ENCODE data around the gene KLK8. TPM values are rescaled to one million over a fixed set of nuclear protein-coding genes. Genes with fewer than 3 reads are reported as not detected.
"Not testable (repeated sequence)": the region's sequence is repeated elsewhere in the genome, so short reads cannot be mapped to it uniquely, and the experiment has no call there.

The KLK8 gene
- total RNA-seq, 1 donor from 2014 or later = not detected

- DNase-seq (ENCODE audit: missing footprints) (no peak), ATAC-seq (no peak)
- intact Hi-C loops (cut with DNase I) = no loop called here
Observed at GRCh38 chr19:51000426-51000825, 978 bp downstream of the KLK8 start.

- ATAC-seq = no peak
- no peak for DNase-seq (ENCODE audit: missing footprints)
- intact Hi-C loops (cut with DNase I) = no loop called here
Observed at GRCh38 chr19:50998686-50999085, 2.7 kb downstream of the KLK8 start.

DNA sequence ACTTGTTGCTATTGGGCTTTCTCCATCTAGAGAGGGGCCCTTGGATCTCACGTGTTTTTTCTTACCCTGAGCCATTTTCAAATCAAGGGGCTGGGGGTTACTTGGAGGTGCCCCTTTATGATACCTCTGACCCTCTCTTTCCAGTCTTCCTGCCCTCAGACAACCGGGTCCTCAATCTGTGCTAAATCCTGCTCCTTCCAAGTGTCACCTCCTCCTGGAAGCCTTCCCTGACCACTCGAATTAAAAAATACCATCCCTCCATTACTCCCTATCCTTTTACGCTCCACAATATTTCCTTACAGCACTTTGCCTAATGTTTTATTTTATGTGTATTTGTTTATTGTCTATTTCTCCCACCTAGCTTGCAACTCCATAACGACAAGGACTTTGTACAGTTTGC, 3.3 kb downstream of the KLK8 start:
- DNase-seq (ENCODE audit: missing footprints) (no peak), ATAC-seq (no peak)
- intact Hi-C loops (cut with DNase I) = no loop called here

GRCh38 chr19:50994129-50994528, 7.3 kb downstream of the KLK8 start:
- DNase-seq (ENCODE audit: missing footprints) = no peak
- intact Hi-C loops (cut with DNase I) = no loop called here
- ATAC-seq = no peak

GRCh38 chr19:50992666-50993035, 8.8 kb downstream of the KLK8 start:
- intact Hi-C loops (cut with DNase I) = no loop called here
- ATAC-seq = no peak

DNA sequence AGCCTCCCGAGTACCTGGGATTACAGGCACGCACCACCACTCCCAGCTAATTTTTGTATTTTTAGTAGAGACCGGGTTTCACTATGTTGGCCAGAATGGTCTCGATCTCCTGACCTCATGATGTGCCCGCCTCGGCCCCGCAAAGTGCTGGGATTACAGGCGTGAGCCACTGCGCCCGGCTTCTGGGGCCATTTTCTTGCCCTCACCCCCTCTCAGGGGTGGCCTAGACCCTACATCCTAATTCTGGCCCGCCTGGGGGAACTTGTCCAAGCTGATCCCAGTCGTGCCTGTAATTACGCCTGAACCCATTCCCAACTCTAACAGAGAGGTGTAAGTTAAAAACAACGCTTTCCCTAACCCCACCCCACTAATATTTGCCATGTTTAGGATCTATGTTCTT, 17.0 kb downstream of the KLK8 start:
- ATAC-seq; intact Hi-C loops (cut with DNase I); DNase-seq (ENCODE audit: missing footprints): not testable (repeated sequence)

More at GRCh38 chr19:50992666-50993035, 8.8 kb downstream of the KLK8 start:
- DNase-seq (ENCODE audit: missing footprints) = no peak

DNA sequence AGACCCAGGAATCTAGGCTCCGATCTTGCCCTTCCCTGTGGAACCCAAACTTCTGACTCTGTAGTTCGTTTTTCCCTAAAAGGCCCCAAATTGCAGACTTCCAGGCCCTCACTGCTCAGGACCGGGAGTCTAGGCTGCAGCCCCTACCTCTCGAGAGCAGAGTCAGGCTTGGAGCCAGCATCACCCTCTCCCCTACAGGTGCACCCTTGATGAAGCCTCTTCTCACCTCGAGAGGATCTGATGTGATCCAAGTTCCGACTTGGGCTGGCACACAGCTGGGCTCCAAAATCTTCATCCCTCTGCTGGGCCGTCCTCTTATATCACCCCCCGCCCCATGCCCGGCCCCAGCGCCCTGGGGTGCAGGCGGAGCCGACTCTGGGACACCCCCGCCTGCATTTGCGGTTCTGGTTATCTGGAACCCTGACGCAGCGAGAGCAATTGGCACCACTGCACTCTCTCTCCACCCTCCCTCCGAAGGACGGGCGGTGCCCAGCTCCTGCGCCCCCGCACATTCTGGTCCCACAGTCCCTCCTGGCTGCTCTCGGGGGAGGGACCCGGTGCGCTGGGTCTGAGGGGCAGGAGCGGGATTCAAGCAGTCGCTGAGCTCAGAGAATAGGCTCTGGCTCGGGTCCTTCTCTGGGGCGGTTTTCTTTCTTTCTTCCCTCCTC, 17.6 kb downstream of the KLK8 start, which contains the start of gene KLK7:
Gene KLK7 (minus strand): TSS at position 293 of the 668 bp plus-strand sequence. CDS start 1,518 bp downstream, outside the sequence.
- intact Hi-C loops (cut with DNase I) = no loop called here
- no peak for ATAC-seq
- DNase-seq (ENCODE audit: missing footprints) = no peak

DNA sequence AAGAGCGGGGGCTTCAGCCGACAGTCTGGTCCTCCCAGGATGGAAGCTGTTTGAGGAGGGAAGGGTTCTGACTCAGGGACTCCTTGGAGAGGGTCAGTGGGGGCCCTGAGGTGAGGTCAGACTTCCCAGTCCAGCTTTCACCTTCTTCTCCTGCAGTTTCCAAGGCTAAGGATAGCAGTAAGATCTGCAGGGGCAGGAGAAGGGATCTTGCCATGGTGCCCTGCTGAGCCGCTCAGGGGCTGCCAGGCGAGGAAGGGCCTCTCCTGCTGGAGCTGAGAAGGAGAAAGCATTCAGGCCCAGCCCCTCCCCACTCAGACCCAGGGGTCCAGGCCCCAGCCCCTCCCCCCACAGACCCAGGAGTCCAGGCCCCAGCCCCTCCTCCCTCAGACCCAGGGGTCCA, 19.2 kb downstream of the KLK8 start:
- no peak for DNase-seq (ENCODE audit: missing footprints)
- intact Hi-C loops (cut with DNase I) = no loop called here
- ATAC-seq = no peak

DNA sequence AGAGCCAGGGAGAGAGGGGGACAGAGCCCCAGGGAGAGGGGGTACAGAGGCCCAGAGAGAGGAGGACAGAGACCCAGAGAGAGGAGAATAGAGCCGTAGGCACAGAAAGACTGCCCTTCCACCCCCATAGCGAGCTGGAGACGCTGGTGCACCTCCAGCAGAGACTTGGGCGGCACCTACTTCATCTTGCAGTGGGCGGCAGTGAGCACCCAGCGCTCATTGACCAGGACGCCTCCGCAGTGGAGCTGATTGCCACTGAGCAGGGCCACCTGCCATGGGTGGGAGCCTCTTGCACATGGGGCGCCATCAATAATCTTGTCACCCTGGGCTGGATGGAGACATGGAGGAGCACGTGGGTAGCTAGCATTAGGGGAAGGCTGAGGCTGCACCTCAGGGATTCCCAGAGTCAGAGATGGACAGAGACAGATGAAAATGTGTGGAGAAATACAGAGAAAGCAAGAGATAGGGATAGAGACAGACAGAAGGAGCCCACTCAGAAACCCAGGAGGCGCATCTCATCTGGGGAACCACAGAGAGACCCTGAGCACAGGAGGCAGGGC, 19.7 kb downstream of the KLK8 start:
- DNase-seq (ENCODE audit: missing footprints) (no peak), ATAC-seq (no peak)
- intact Hi-C loops (cut with DNase I) = no loop called here

GRCh38 chr19:50980208-50980607, 21.2 kb downstream of the KLK8 start:
- intact Hi-C loops (cut with DNase I) = no loop called here
- DNase-seq (ENCODE audit: missing footprints) = no peak
- ATAC-seq = no peak

- no peak for ATAC-seq
- no peak for DNase-seq (ENCODE audit: missing footprints)
- intact Hi-C loops (cut with DNase I) = no loop called here
Observed at GRCh38 chr19:50979758-50980157, 21.6 kb downstream of the KLK8 start.

GRCh38 chr19:50978772-50979390, 22.5 kb downstream of the KLK8 start:
- ATAC-seq (no peak), DNase-seq (ENCODE audit: missing footprints) (no peak)

GRCh38 chr19:50977626-50978025, 23.8 kb downstream of the KLK8 start:
- ATAC-seq = no peak
- intact Hi-C loops (cut with DNase I) = no loop called here
- DNase-seq (ENCODE audit: missing footprints) = no peak

More at GRCh38 chr19:50978772-50979390, 22.5 kb downstream of the KLK8 start:
- intact Hi-C loops (cut with DNase I) = no loop called here

DNA sequence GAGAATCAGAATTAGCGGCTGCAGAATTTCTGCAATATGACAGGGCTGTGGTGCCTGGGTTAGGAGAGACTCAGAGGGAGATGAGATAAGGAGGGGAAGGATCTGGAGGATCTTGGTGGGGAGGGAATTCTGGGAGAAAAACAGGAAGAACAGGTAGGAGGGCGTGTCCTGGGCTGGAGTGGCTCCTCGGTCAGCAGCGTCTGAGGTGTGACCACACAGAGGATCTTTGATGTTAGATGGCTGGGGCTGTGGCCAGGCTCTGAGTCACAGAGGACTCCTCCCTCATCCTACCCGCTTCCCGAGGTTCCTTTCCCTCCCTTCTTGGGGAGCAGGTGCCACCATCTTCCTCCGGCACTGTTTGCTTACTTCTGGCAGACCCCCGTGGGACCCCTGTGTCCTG, 25.6 kb downstream of the KLK8 start:
- intact Hi-C loops (cut with DNase I) = no loop called here
- no peak for ATAC-seq
- no peak for DNase-seq (ENCODE audit: missing footprints)

- no peak for DNase-seq (ENCODE audit: missing footprints)
- ATAC-seq = no peak
- intact Hi-C loops (cut with DNase I) = no loop called here
Observed at GRCh38 chr19:50974702-50975556, 26.5 kb downstream of the KLK8 start.

- DNase-seq (ENCODE audit: missing footprints) (no peak), ATAC-seq (no peak)
- intact Hi-C loops (cut with DNase I) = no loop called here
Observed at GRCh38 chr19:50972795-50973376, 28.5 kb downstream of the KLK8 start.

DNA sequence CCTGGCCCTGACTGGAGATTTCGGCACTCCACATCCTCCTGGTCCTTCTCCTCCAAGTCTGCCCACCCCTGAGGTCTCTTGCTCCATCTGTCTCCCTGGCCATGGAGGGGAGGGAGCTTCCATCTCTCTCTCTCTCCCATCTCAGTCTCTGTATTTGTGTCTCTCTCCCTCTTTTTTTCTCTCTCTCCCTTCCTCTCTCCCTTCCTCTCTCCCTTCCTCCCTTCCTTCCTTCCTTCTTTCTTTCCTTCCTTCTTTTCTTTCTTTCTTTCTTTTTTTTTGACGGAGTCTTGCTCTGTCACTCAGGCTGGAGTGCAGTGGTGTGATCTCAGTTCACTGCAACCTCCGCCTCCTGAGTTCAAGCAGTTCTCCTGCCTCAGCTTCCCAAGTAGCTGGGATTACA, 31.6 kb downstream of the KLK8 start:
- ATAC-seq; DNase-seq (ENCODE audit: missing footprints); intact Hi-C loops (cut with DNase I): not testable (repeated sequence)

- intact Hi-C loops (cut with DNase I) = no loop called here
- ATAC-seq (no peak), DNase-seq (ENCODE audit: missing footprints) (no peak)
Observed at GRCh38 chr19:50969413-50969760, 32.0 kb downstream of the KLK8 start, which contains the start of gene KLK6. TSS of gene KLK6 (minus strand) at chr19:50969591. CDS start at chr19:50968104, 1,487 bp downstream.

Measured in Right ventricle myocardium inferior (tissue), 1 donor.